Activated CD4-positive, alpha-beta memory T cell treated with anti-CD3 and anti-CD28 coated beads, Interleukin-2, amount 10 ng/mL, durations not matched to agents 7 days and 5 days (primary cell): ENCODE results near the gene INTS11. TPM values are rescaled to one million over a fixed set of nuclear protein-coding genes. Genes with fewer than 3 reads are reported as not detected.

ENCODE experiments used
- CTCF ChIA-PET: fragments of 350-600 bp; sonication (Branson Sonifier 250); formaldehyde crosslinking; loops from one replicate; lab custom pipeline; 2021; ENCODE audit warnings: antibody characterized with exemption, inconsistent platforms; lab: Charles Lee
- POLR2A ChIA-PET: fragments of 350-600 bp; sonication (Branson Sonifier 250); formaldehyde crosslinking; loops from one replicate; lab custom pipeline; 2021; ENCODE audit warnings: antibody characterized with exemption; lab: Charles Lee
- DNase-seq: peaks from one replicate; pipeline ENCODE4 v3.0.0-alpha.2; 2020
- H3K27ac Mint-ChIP-seq: one replicate; pipeline ENCODE4 v1.8.0; 2021; ENCODE audit warnings: mild to moderate bottlenecking, mixed read lengths
- H3K27me3 Mint-ChIP-seq: one replicate; pipeline ENCODE4 v1.8.0; 2021; ENCODE audit warnings: mixed read lengths
- H3K36me3 Mint-ChIP-seq: one replicate; pipeline ENCODE4 v1.8.0; 2021; ENCODE audit warnings: low read depth, mixed read lengths
- H3K4me1 Mint-ChIP-seq: one replicate; pipeline ENCODE4 v1.8.0; 2021; ENCODE audit warnings: mixed read lengths
- H3K4me3 Mint-ChIP-seq: one replicate; pipeline ENCODE4 v1.8.0; 2021; ENCODE audit warnings: mild to moderate bottlenecking, mixed read lengths
- H3K9me3 Mint-ChIP-seq: one replicate; pipeline ENCODE4 v1.8.0; 2021; ENCODE audit warnings: mixed read lengths
- total RNA-seq, 2 experiments: library from RNA; stranded (reverse); gene quantifications; one replicate each; pipeline ENCODE4 v1.2.3, GENCODE V29; 2021

The INTS11 gene
- total RNA-seq, 2 experiments from 2014 or later, result 109 to 111 TPM

DNA sequence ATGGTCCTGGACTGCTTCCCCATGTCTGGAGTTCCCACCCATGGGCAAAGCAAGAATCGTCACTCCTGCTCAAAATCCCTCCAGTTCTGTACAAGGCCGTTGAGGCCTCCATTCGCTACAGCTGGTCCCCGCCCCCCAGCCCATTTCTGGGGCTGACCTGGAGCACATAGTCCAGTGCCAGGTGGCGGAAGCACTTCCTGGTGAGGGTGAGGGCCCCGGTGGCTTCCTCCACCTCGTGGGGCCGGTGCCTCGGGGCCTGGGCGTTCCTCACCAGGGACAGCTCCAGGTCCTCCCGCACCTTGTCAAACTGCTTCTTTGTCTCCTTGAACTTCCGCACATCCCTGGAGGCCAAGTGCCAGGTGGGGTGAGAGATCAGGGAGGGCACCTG lies 24.1 kb downstream of the INTS11 start:
- DNase-seq, result no peak
- H3K9me3 Mint-ChIP-seq, result no peaks in the 10 kb centered on the region
- H3K4me1 Mint-ChIP-seq, result peaks cover 7% of the 10 kb centered on the region
- no peak overlapping the region for H3K27ac Mint-ChIP-seq
- H3K27me3 Mint-ChIP-seq, result no peaks in the 10 kb centered on the region
- POLR2A ChIA-PET, result no interaction called here
- no peak overlapping the region for H3K4me3 Mint-ChIP-seq
- no peaks in the 10 kb centered on the region for H3K36me3 Mint-ChIP-seq
- CTCF ChIA-PET, result interaction anchor here (1.0 kb wide), 1 partner anchor 72 kb away, joined by 4 read pairs; no protein-coding TSS in a partner anchor

- no peaks in the 10 kb centered on the region for H3K27me3 Mint-ChIP-seq
- ChIA-PET CTCF (interaction anchor here (1.0 kb wide), 1 partner anchor 72 kb away, joined by 4 read pairs; no protein-coding TSS in a partner anchor), POLR2A (interaction anchor here (1.6 kb wide), 1 partner anchor 10 kb away, joined by 3 read pairs; no protein-coding TSS in a partner anchor)
- peaks cover 4% of the 10 kb centered on the region for H3K4me1 Mint-ChIP-seq
- H3K4me3 Mint-ChIP-seq, result no peak overlapping the region
- H3K9me3 Mint-ChIP-seq, result no peaks in the 10 kb centered on the region
- H3K27ac Mint-ChIP-seq, result no peak overlapping the region
- DNase-seq, result no peak
- no peaks in the 10 kb centered on the region for H3K36me3 Mint-ChIP-seq
Measured at GRCh38 chr1:1299686-1300351, 24.6 kb downstream of the INTS11 start.

DNA sequence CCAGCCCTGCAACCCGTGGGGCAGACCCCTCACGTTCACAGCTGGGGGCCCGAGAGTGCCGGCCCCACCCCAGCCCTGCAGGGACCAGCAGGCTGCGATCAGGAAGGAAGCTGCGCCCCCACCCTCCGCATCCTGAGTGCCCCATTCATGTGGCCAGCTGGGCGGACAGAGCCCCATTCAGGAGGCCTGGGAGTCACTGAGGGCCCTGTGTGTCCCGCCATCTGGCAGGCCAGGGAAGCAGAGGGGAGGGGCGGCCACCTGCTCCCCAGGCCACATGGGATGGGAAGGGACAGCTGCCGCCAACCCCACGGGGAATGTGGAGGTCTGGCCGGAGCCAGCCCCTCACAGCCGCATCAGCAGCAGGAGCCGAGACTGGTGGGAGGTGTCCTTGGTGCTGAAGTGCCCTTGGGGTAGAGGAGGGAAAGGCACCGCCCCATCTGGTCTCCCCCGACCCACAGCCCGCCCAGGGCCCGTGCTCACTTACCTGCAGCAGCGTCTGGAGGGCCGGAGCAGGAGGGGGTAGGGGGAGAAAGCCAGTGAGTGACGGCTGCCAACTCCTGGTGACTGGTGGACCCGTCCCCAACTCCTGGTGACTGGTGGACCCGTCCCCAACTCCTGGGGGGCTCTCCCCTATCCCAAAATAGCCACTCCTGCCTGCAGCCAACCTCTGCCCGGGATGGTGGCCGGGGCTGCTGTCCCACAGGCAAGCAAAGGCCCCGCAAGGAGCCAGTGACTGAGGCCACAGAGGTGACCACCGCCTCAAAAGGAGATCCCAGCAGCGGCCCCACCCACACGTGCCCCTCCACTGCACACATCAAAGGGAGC lies 25.4 kb downstream of the INTS11 start:
- Mint-ChIP-seq H3K4me3 (no peak overlapping the region), H3K4me1 (no peaks in the 10 kb centered on the region), H3K27me3 (no peaks in the 10 kb centered on the region), H3K27ac (no peak overlapping the region), H3K36me3 (no peaks in the 10 kb centered on the region), H3K9me3 (no peaks in the 10 kb centered on the region)
- POLR2A ChIA-PET, result interaction anchor here (1.6 kb wide), 1 partner anchor 11 kb away, joined by 3 read pairs; no protein-coding TSS in a partner anchor
- CTCF ChIA-PET, result no interaction called here
- DNase-seq, result no peak

- no peaks in the 10 kb centered on the region for H3K27me3 Mint-ChIP-seq
- POLR2A ChIA-PET, result interaction anchor here (1.6 kb wide), 1 partner anchor 12 kb away, joined by 3 read pairs; no protein-coding TSS in a partner anchor
- CTCF ChIA-PET, result no interaction called here
- no peaks in the 10 kb centered on the region for H3K36me3 Mint-ChIP-seq
- H3K4me3 Mint-ChIP-seq, result no peak overlapping the region
- H3K4me1 Mint-ChIP-seq, result no peaks in the 10 kb centered on the region
- H3K27ac Mint-ChIP-seq, result no peak overlapping the region
- H3K9me3 Mint-ChIP-seq, result no peaks in the 10 kb centered on the region
- no peak for DNase-seq
Measured at GRCh38 chr1:1297802-1298424, 26.5 kb downstream of the INTS11 start.

DNA sequence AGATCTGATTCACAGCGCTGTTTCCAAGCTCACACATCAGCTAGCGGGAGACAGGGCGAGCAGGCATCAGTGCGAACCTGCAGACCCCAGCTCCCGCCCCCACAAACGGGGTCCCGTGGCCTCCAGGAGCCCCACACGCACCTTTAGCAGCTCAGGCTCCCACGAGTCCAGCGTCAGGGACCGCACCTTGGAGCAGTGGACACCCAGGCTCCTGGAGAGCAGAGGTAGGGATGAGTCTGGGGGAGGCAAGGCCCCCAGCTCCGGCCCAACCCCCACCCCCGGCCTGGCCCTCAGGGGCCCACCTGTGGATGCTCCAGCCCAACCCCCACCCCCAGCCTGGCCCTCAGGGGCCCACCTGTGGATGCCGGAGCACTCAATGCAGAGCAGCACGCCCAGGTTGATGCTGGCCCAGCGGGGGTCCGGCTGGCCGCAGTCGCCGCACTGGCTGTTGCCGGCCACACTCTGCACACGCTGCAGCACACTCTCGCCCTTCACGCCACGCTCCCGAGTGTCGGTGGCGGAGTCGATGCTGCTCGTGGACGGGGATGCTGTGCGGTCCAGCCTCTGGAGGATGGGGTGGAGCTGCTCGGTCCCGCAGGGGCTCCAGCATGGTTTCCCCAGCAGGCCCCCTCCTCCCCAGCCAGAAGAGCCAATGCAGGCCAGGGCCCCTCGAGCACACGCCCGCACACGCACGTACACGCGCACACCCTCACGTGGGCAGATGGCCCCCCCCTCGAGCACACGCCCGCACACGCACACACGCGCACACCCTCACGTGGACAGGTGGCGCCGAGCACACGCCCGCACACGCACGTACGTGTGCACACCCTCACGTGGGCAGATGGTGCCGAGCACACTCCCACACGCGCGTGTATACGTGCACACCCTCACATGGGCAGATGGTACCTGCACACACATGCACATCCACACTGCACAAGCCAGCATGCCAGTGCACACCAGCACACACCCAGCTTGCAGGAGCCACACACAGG lies 28.1 kb downstream of the INTS11 start:
- ChIA-PET POLR2A (no interaction called here), CTCF (interaction anchor here (1.0 kb wide), 1 partner anchor 9 kb away, joined by 3 read pairs; no protein-coding TSS in a partner anchor)
- no peak for DNase-seq
- no peaks in the 10 kb centered on the region for H3K9me3 Mint-ChIP-seq
- H3K36me3 Mint-ChIP-seq, result peaks cover 4% of the 10 kb centered on the region
- no peak overlapping the region for H3K27ac Mint-ChIP-seq
- H3K4me3 Mint-ChIP-seq, result no peak overlapping the region
- H3K4me1 Mint-ChIP-seq, result no peaks in the 10 kb centered on the region
- no peaks in the 10 kb centered on the region for H3K27me3 Mint-ChIP-seq

DNA sequence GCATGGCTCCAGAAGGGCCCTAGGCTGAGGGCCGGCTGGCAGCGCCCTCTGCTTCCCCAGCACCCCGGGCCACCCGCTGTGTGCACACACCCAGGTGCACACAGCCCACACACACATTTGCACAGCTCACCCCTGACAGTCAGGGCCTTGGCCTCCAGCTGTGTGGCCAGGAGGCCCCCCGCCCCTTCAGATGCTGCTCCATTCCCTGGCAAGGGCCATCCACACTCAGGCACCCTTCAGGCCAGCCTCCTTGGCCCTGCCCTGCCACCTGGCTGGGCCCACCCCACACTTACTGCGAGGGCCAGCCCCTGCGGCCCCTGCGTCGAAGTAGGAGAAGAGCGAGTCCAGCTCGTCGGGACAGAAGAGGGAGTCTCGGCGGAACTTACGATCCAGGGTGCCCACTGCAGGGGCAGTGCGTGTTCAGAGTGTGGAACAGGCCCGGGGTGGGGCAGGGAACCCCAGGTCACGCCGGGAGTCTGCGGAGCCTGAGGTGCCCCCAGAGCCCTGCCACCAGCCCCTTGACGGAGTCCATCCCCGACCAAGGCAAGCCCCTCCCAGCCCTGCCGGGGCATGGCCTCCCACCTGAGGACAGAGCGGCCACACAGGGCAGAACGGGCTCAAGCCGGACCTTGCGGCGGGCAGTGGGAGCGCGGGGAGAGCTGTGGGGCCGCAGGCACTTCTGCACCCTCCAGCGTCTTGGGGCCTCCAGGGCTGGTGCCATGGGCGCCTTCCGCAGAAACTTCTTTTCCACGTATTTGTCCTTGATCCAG lies 29.1 kb downstream of the INTS11 start:
- no peak for DNase-seq
- Mint-ChIP-seq H3K36me3 (peaks cover 4% of the 10 kb centered on the region), H3K27me3 (no peaks in the 10 kb centered on the region), H3K4me3 (no peak overlapping the region), H3K9me3 (no peaks in the 10 kb centered on the region), H3K27ac (no peak overlapping the region), H3K4me1 (no peaks in the 10 kb centered on the region)
- POLR2A ChIA-PET, result interaction anchor here (1.0 kb wide), 1 partner anchor 68 kb away, joined by 3 read pairs; no protein-coding TSS in a partner anchor
- CTCF ChIA-PET, result interaction anchor here (1.0 kb wide), 2 partner anchors 10 to 173 kb away, joined by 3 to 4 read pairs; no protein-coding TSS in a partner anchor

DNA sequence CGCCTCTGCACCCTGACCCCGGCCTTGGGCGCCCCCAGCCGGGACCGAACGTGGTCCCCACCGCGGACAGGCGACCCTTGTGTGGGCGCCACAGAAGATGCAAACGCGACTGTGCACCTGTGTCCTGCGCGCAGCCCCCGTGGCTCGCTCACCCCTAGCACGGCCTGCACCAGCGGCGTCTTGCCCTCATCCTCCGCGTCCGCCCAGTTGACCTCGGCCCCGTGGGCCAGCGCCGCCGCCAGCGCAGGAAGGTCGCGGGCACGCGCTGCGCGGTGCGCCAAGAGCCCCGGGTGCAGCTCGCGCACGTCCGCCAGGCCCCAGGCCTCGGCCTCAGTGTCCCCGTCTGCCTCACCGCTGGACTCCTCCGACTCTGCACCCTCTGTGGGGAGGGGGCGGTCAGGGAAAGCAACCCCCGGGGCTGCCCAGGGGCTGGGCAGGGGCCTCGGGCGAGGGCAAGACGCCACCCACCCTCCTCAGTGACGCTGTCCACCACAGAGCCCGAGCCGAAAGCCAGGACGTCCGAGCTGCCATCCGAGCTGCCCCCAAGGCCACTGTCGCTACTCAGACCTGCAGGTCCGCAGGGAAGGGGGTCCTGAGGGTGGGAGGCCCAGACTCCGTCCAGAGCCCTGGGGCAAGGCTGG lies 30.1 kb downstream of the INTS11 start:
- no peaks in the 10 kb centered on the region for H3K27me3 Mint-ChIP-seq
- peaks cover 4% of the 10 kb centered on the region for H3K36me3 Mint-ChIP-seq
- H3K27ac Mint-ChIP-seq, result no peak overlapping the region
- no peaks in the 10 kb centered on the region for H3K9me3 Mint-ChIP-seq
- no peak for DNase-seq
- POLR2A ChIA-PET, result interaction anchor here (1.0 kb wide), 1 partner anchor 67 kb away, joined by 3 read pairs; no protein-coding TSS in a partner anchor
- no peak overlapping the region for H3K4me3 Mint-ChIP-seq
- H3K4me1 Mint-ChIP-seq, result no peaks in the 10 kb centered on the region
- CTCF ChIA-PET, result interaction anchor here (1.0 kb wide), 1 partner anchor 172 kb away, joined by 4 read pairs; no protein-coding TSS in a partner anchor

GRCh38 chr1:1293263-1294249 lies 30.9 kb downstream of the INTS11 start:
- Mint-ChIP-seq H3K27ac (no peak overlapping the region), H3K36me3 (peaks cover 4% of the 10 kb centered on the region), H3K4me1 (no peaks in the 10 kb centered on the region), H3K4me3 (no peak overlapping the region), H3K9me3 (no peaks in the 10 kb centered on the region), H3K27me3 (no peaks in the 10 kb centered on the region)
- DNase-seq, result no peak
- CTCF ChIA-PET, result interaction anchor here (0.6 to 1.0 kb wide), 2 partner anchors 84 to 171 kb away, joined by 3 to 5 read pairs; no protein-coding TSS in a partner anchor
- POLR2A ChIA-PET, result no interaction called here

- no peaks in the 10 kb centered on the region for H3K9me3 Mint-ChIP-seq
- no peak overlapping the region for H3K27ac Mint-ChIP-seq
- ChIA-PET POLR2A (no interaction called here), CTCF (interaction anchor here (0.6 to 3.2 kb wide), 5 partner anchors 11 to 260 kb away, joined by 3 to 36 read pairs (median 4); no protein-coding TSS in a partner anchor)
- no peak overlapping the region for H3K4me3 Mint-ChIP-seq
- no peaks in the 10 kb centered on the region for H3K27me3 Mint-ChIP-seq
- peaks cover 4% of the 10 kb centered on the region for H3K36me3 Mint-ChIP-seq
- H3K4me1 Mint-ChIP-seq, result no peaks in the 10 kb centered on the region
- no peak for DNase-seq
Measured at GRCh38 chr1:1292851-1293250, 31.6 kb downstream of the INTS11 start.

GRCh38 chr1:1292442-1292779 lies 32.0 kb downstream of the INTS11 start:
- Mint-ChIP-seq H3K27ac (no peak overlapping the region), H3K9me3 (no peaks in the 10 kb centered on the region), H3K4me1 (no peaks in the 10 kb centered on the region), H3K36me3 (peaks cover 4% of the 10 kb centered on the region), H3K27me3 (no peaks in the 10 kb centered on the region), H3K4me3 (no peak overlapping the region)
- no peak for DNase-seq
- POLR2A ChIA-PET, result interaction anchor here (1.1 to 2.4 kb wide), 5 partner anchors 9 to 176 kb away, joined by 3 to 11 read pairs (median 3); partner anchors contain the start of genes AURKAIP1 and C1orf159
- CTCF ChIA-PET, result interaction anchor here (0.6 to 3.2 kb wide), 8 partner anchors 10 to 308 kb away, joined by 4 to 36 read pairs (median 5); partner anchors contain the start of gene UBE2J2
